ENCODE measurements around the gene DNAJC8. TPM values are rescaled to one million over a fixed set of nuclear protein-coding genes. Genes with fewer than 3 reads are reported as not detected.

DNAJC8 gene
- total and polyA plus RNA-seq, 2 of the 8 experiments (the other 6 are each of a cell fraction or from before 2014, with no cell fraction given) = 116 to 134 TPM

DNA sequence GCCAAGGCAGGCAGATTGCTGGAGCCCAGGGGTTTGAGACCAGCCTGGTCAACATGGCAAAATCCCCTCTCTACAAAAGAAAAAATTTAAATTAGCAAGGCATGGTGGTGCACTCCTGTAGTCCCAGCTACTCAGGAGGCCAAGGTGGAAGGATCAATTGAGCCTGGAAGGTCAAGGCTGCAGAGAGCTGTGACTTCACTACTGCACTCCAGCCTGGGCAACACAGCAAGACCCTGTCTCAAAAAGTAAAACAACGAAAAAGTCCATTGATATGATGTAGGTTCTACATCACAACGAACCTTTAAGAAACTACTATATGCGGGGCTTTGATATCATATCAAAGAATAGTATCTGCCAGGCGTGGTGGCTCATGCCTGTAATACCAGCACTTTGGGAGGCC, 77.2 kb downstream of the DNAJC8 start (continued):
- TF ChIP-seq TEAD4 (IDR thresholded peaks at IDR 0.05; ENCODE audit: low read depth, low read length) (no peak), POU5F1 (IDR thresholded peaks at IDR 0.05; ENCODE audit: low read depth, low read length) (no peak), SP1 (IDR thresholded peaks at IDR 0.05; ENCODE audit: low read depth, low read length) (no peak), RFX5 (IDR thresholded peaks at IDR 0.05; ENCODE audit: borderline replicate concordance, low read depth, low read length) (no peak), RAD21 (IDR thresholded peaks at IDR 0.05 in 1 of 2, conservative IDR thresholded peaks at IDR 0.05 in 1 of 2; ENCODE audit: low read depth in 2 of 2, low read length in 2 of 2) (no peak)
